HepG2 (cell line): ENCODE results near the gene PYGB. TPM values are rescaled to one million over a fixed set of nuclear protein-coding genes. Genes with fewer than 3 reads are reported as not detected.

Source experiments
- ATAC-seq: fragments of 200-7000 bp; cut with Tn5 transposase; 3 replicates; pipeline ENCODE4 v1.9.1; 2020; ENCODE audit warnings: mild to moderate bottlenecking, moderate library complexity
- BruUV-seq: library from RNA; stranded (reverse); fragments of 400-500 nt; replicated peaks from 2 replicates; lab custom pipeline; 2021; lab: Mats Ljungman, UMichigan
- CTCF ChIA-PET: fragments of 300-600 bp; formaldehyde crosslinking; extraction: SDS; loops from one replicate; lab custom pipeline; 2021; ENCODE audit warnings: low total read pairs, inconsistent platforms, low intra/inter-chr PET ratio; lab: Yijun Ruan, JAX
- POLR2A ChIA-PET: fragments of 350-600 bp; sonication (Branson Sonifier 250); formaldehyde crosslinking; loops from one replicate; lab custom pipeline; 2020; ENCODE audit warnings: antibody characterized with exemption, inconsistent platforms; lab: Yijun Ruan, JAX
- DNase-seq: peaks from one replicate; pipeline ENCODE4 v3.0.0-alpha.2; 2015; ENCODE audit warnings: low spot score
- FAIRE-seq: peaks from 3 replicates; lab custom pipeline; 2011; peaks lifted over from hg19 to GRCh38; lab: Jason Lieb, UNC
- H2AFZ ChIP-seq: one replicate; pipeline ENCODE4 v1.6.1; 2011; ENCODE audit warnings: low read length, inconsistent platforms
- H3K27ac ChIP-seq: fragments of 300-600 bp; 3 replicates; pipeline ENCODE4 v1.8.0; 2011; ENCODE audit warnings: mixed run types, mild to moderate bottlenecking, mixed read lengths, low read length, inconsistent platforms; ENCODE audit not compliant: insufficient read depth; ENCODE audit errors: extremely low read length
- H3K27me3 ChIP-seq, 2 experiments: fragments of 200-600 bp in 1 of 2; 2 replicates in 1 of 2; 3 replicates in 1 of 2; pipeline versions ENCODE4 v1.6.0 to v1.8.0; 2011; ENCODE audit warnings: low read length in 2 of 2, mild to moderate bottlenecking in 2 of 2, moderate library complexity in 2 of 2, inconsistent platforms in 1 of 2; ENCODE audit not compliant: insufficient read depth in 2 of 2, control insufficient read depth in 1 of 2
- H3K36me3 ChIP-seq, 2 experiments: fragments of 200-600 bp in 1 of 2; replicated peaks in 1 of 2; 2 replicates in 1 of 2; 3 replicates in 1 of 2; pipeline versions ENCODE4 v1.5.1 to v1.8.0; 2011; ENCODE audit warnings: low read length in 2 of 2, inconsistent platforms in 1 of 2; ENCODE audit not compliant: insufficient read depth in 2 of 2, control insufficient read depth in 1 of 2
- H3K4me1 ChIP-seq: 2 replicates; pipeline ENCODE4 v1.5.1; 2012; ENCODE audit warnings: low read length, inconsistent platforms; ENCODE audit not compliant: insufficient read depth
- H3K4me2 ChIP-seq: 2 replicates; pipeline ENCODE4 v1.6.0; 2011; ENCODE audit warnings: low read depth, low read length, inconsistent platforms
- H3K4me3 ChIP-seq, 3 experiments: fragments of 200-600 bp in 1 of 3; sonication (generic), shearing (Covaris generic) in 1 of 3; replicated peaks in 1 of 3; 2 replicates each; pipeline ENCODE4 v1.5.1; 2011 to 2016; ENCODE audit warnings: low read length in 3 of 3, inconsistent platforms in 2 of 3, low read depth in 2 of 3, mild to moderate bottlenecking in 2 of 3, control low read depth in 1 of 3, mixed read lengths in 1 of 3; ENCODE audit not compliant: insufficient read depth in 1 of 3
- H3K79me2 ChIP-seq: one replicate; pipeline ENCODE4 v1.6.1; 2011; ENCODE audit warnings: low read length, inconsistent platforms; ENCODE audit not compliant: insufficient read depth
- H3K9ac ChIP-seq: 2 replicates; pipeline ENCODE4 v1.6.0; 2011; ENCODE audit warnings: mild to moderate bottlenecking, low read depth, low read length, inconsistent platforms; ENCODE audit not compliant: insufficient read depth
- H3K9me3 ChIP-seq: 2 replicates; pipeline ENCODE4 v1.5.1; 2012; ENCODE audit warnings: mild to moderate bottlenecking, low read length
- H4K20me1 ChIP-seq: 2 replicates; pipeline ENCODE4 v1.6.0; 2011; ENCODE audit warnings: inconsistent platforms, mild to moderate bottlenecking, low read length, moderate library complexity; ENCODE audit not compliant: insufficient read depth
- BRD4 ChIP-seq: sonication (generic); formaldehyde crosslinking; IDR thresholded peaks from 2 replicates; pipeline ENCODE4 v1.4.0; 2020; ENCODE audit warnings: missing genetic modification reagents
- HOMEZ ChIP-seq: IDR thresholded peaks from 2 replicates; pipeline ENCODE4 v1.6.1; 2016; ENCODE audit warnings: low read depth
- IKZF5 ChIP-seq: IDR thresholded peaks from 2 replicates; pipeline ENCODE4 v1.6.1; 2018; ENCODE audit warnings: missing genetic modification reagents, mild to moderate bottlenecking, missing compliant biosample characterization
- IRF2 ChIP-seq: IDR thresholded peaks from 2 replicates; pipeline ENCODE4 v1.6.1; 2018; ENCODE audit warnings: missing genetic modification reagents, missing compliant biosample characterization
- RORA ChIP-seq: sonication (generic); formaldehyde crosslinking; IDR thresholded peaks from 2 replicates; pipeline ENCODE4 v1.5.0; 2020; ENCODE audit warnings: mild to moderate bottlenecking, missing genetic modification reagents, moderate library complexity
- RXRB ChIP-seq: IDR thresholded peaks from 2 replicates; pipeline ENCODE4 v1.6.1; 2016; ENCODE audit warnings: borderline replicate concordance, missing genetic modification reagents, missing compliant biosample characterization
- ZNF224 ChIP-seq: sonication (generic); formaldehyde crosslinking; IDR thresholded peaks from 2 replicates; pipeline ENCODE4 v1.5.0; 2020; ENCODE audit warnings: mild to moderate bottlenecking, missing genetic modification reagents
- ZNF616 ChIP-seq: sonication (generic); formaldehyde crosslinking; IDR thresholded peaks from 2 replicates; pipeline ENCODE4 v1.5.0; 2020; ENCODE audit warnings: low read depth, mild to moderate bottlenecking, missing genetic modification reagents
- ZXDC ChIP-seq: sonication (generic); formaldehyde crosslinking; IDR thresholded peaks from 2 replicates; pipeline ENCODE4 v1.5.0; 2020; ENCODE audit warnings: mild to moderate bottlenecking, missing genetic modification reagents
- WGBS: methylation state at CpG from one replicate; pipeline ENCODE4 v1.1.6; 2017; ENCODE audit warnings: low lambda C conversion rate; 5-methylcytosine and 5-hydroxymethylcytosine counted together
- in situ Hi-C: cut with HindIII; loops from 2 replicates; pipeline ENCODE4 v1.10.0; 2017; ENCODE audit warnings: low pct_unique_long_range_greater_than_20kb; ENCODE audit not compliant: extremely low pct_ligation_motif_present
- intact Hi-C: fragments of 100-400 bp; cut with micrococcal nuclease; formaldehyde crosslinking; loops from one replicate; pipeline ENCODE4 v1.10.0; 2022; ENCODE audit not compliant: unreplicated experiment
- polyA plus RNA-seq, 8 experiments: library from polyadenylated mRNA; depleted of rRNA in 3 of 8; stranded (reverse) in 7 of 8; unstranded in 1 of 8; fragments of >200 nt; fragmentation: Illumina TruSeq in 4 of 8; extraction: Trizol in 4 of 8; gene quantifications; 2 replicates each; pipeline versions ENCODE4 v1.2.1 to v1.2.3, GENCODE V29; 2011 to 2016; ENCODE audit warnings: low read depth in 4 of 8, missing spikeins in 1 of 8, mixed read lengths in 1 of 8; ENCODE audit not compliant: insufficient read depth in 1 of 8
- total RNA-seq, 5 experiments: library from RNA; depleted of rRNA; stranded (reverse); fragments of >200 nt; fragmentation: Illumina TruSeq; extraction: Trizol; gene quantifications; 2 replicates each; pipeline ENCODE4 v1.2.3, GENCODE V29; 2016; ENCODE audit warnings: low read depth in 1 of 5

The PYGB gene
- total and polyA plus RNA-seq, 2 of the 13 experiments (the other 11 are each of a cell fraction or from before 2014, with no cell fraction given) = 24.2 to 86.3 TPM

GRCh38 chr20:25257130-25257529 lies 9.2 kb downstream of the PYGB start:
- Histone ChIP-seq H3K4me3 (no peak overlapping the region), H3K9ac (no peak overlapping the region), H3K79me2 (peaks cover 25% of the 10 kb centered on the region), H3K4me1 (peaks cover 6% of the 10 kb centered on the region), H3K27ac (no peak overlapping the region), H2AFZ (no peak overlapping the region), H4K20me1 (no peaks in the 10 kb centered on the region; the same call in 1 of the 2 replicates), H3K9me3 (no peaks in the 10 kb centered on the region), H3K36me3 (peaks cover 7 to 29% of the 10 kb centered on the region in 2 experiments; a peak in 4 of 5 replicates), H3K27me3 (no peaks in the 10 kb centered on the region), H3K4me2 (no peak overlapping the region)
- POLR2A ChIA-PET = interaction anchor here (0.9 kb wide), 1 partner anchor 10 kb away, joined by 5 read pairs; the partner anchor contains the start of gene PYGB
- BruUV-seq = no TSS peak
- WGBS = 95% methylated on average over 5 of the region's 5 CpGs
- no peak for ATAC-seq
- TF ChIP-seq IKZF5 (CRISPR knock-in tag) (no peak), RORA (CRISPR knock-in tag) (no peak), BRD4 (no peak), IRF2 (no peak), ZXDC (CRISPR knock-in tag) (no peak), HOMEZ (CRISPR knock-in tag) (no peak), ZNF616 (CRISPR knock-in tag) (no peak), RXRB (CRISPR knock-in tag) (no peak), ZNF224 (no peak)
- CTCF ChIA-PET = no interaction called here
- in situ Hi-C loops = no loop called here
- intact Hi-C loops = no loop called here
- no peak for FAIRE-seq
- DNase-seq = no peak
